NCI-H226 (cell line): ENCODE results near the gene UPF3A.
"Not testable (repeated sequence)": the region's sequence is repeated elsewhere in the genome, so short reads cannot be mapped to it uniquely, and the experiment has no call there.

ENCODE experiments used
- DNase-seq: peaks from one replicate; pipeline ENCODE4 v3.0.0-alpha.2; 2015

UPF3A gene

GRCh38 chr13:114281351-114282040 is at the start of gene UPF3A:
UPF3A (plus strand) TSS chr13:114281601; CDS start chr13:114281640, 39 bp downstream.
- DNase-seq, result peak; percentile 83

GRCh38 chr13:114231886-114232285 is 49.5 kb upstream of the UPF3A start:
- no peak for DNase-seq

- no peak for DNase-seq
These were observed 47.1 kb upstream of the UPF3A start for GRCh38 chr13:114234266-114234644.

GRCh38 chr13:114234645-114235421 is 46.6 kb upstream of the UPF3A start, which contains the start of gene CDC16:
CDC16 (plus strand) TSS chr13:114234897; CDS start chr13:114235085, 188 bp downstream.
- peak; percentile 90 for DNase-seq

- no peak for DNase-seq
These were observed 45.7 kb upstream of the UPF3A start for GRCh38 chr13:114235697-114236096.

- DNase-seq, result no peak
These were observed 45.2 kb upstream of the UPF3A start for GRCh38 chr13:114236227-114236626.

GRCh38 chr13:114237415-114238112 is 43.8 kb upstream of the UPF3A start:
- no peak for DNase-seq

- DNase-seq, result no peak
These were observed 39.5 kb upstream of the UPF3A start for GRCh38 chr13:114241918-114242317.

GRCh38 chr13:114243971-114244370 is 37.4 kb upstream of the UPF3A start:
- no peak for DNase-seq

- DNase-seq, result no peak
These were observed 36.8 kb upstream of the UPF3A start for GRCh38 chr13:114244637-114245036.

GRCh38 chr13:114248011-114248410 is 33.4 kb upstream of the UPF3A start:
- DNase-seq, result no peak

- DNase-seq, result no peak
These were observed 32.3 kb upstream of the UPF3A start for GRCh38 chr13:114249077-114249476.

GRCh38 chr13:114251639-114252440 is 29.6 kb upstream of the UPF3A start:
- not testable (repeated sequence) for DNase-seq

- no peak for DNase-seq
These were observed 24.9 kb upstream of the UPF3A start for GRCh38 chr13:114256547-114256946.

- DNase-seq, result no peak
These were observed 24.4 kb upstream of the UPF3A start for GRCh38 chr13:114257014-114257413.

- DNase-seq, result no peak
These were observed 22.8 kb upstream of the UPF3A start for GRCh38 chr13:114258589-114258988.

- DNase-seq, result no peak
These were observed 22.0 kb upstream of the UPF3A start for GRCh38 chr13:114259374-114259773.

GRCh38 chr13:114259974-114260373 is 21.4 kb upstream of the UPF3A start:
- DNase-seq, result no peak

GRCh38 chr13:114260814-114261213 is 20.6 kb upstream of the UPF3A start:
- DNase-seq, result no peak

- no peak for DNase-seq
These were observed 20.0 kb upstream of the UPF3A start for GRCh38 chr13:114261328-114261965.

GRCh38 chr13:114263578-114263977 is 17.8 kb upstream of the UPF3A start:
- no peak for DNase-seq

GRCh38 chr13:114264313-114264712 is 17.1 kb upstream of the UPF3A start:
- DNase-seq, result not testable (repeated sequence)
